GM12878 (cell line): ENCODE results near the gene CAP2.

Experiments used
- CEBPB ChIP-seq, 2 experiments: fragments of 150-350 bp in 1 of 2; IDR thresholded peaks; 2 replicates each; pipeline ENCODE4 v1.6.1; 2012 to 2014; ENCODE audit warnings: low read depth in 2 of 2, low read length in 2 of 2, borderline replicate concordance in 1 of 2, inconsistent platforms in 1 of 2
- GABPA ChIP-seq: IDR thresholded peaks from 2 replicates; pipeline ENCODE4 v1.6.1; 2014; ENCODE audit warnings: antibody characterized with exemption, low read depth, mild to moderate bottlenecking, inconsistent platforms
- NFIC ChIP-seq: IDR thresholded peaks from 2 replicates; pipeline ENCODE4 v1.6.1; 2012; ENCODE audit warnings: low read depth, mild to moderate bottlenecking, inconsistent platforms, low read length, moderate library complexity
- NFYB ChIP-seq: IDR thresholded peaks from 2 replicates; pipeline ENCODE4 v1.6.1; 2011; ENCODE audit warnings: low read depth, mild to moderate bottlenecking, low read length, improper control_type of control experiment, moderate library complexity; ENCODE audit not compliant: insufficient read depth
- POLR2A ChIP-seq: IDR thresholded peaks from 2 replicates; pipeline ENCODE4 v1.6.1; 2011; ENCODE audit warnings: low read depth, mild to moderate bottlenecking, low read length
- POLR2AphosphoS5 ChIP-seq: IDR thresholded peaks from 2 replicates; pipeline ENCODE4 v1.6.1; 2011; ENCODE audit warnings: mild to moderate bottlenecking, low read length, inconsistent platforms
- RAD21 ChIP-seq: IDR thresholded peaks from 2 replicates; pipeline ENCODE4 v1.6.1; 2011; ENCODE audit warnings: mild to moderate bottlenecking, low read depth, low read length, moderate library complexity; ENCODE audit not compliant: insufficient read depth
- RCOR1 ChIP-seq: conservative IDR thresholded peaks from 2 replicates; pipeline ENCODE4 v1.6.1; 2012; ENCODE audit warnings: low read depth, low read length, improper control_type of control experiment
- TCF3 ChIP-seq: IDR thresholded peaks from 2 replicates; pipeline ENCODE4 v1.6.1; 2012; ENCODE audit warnings: low read depth, mild to moderate bottlenecking, low read length, borderline replicate concordance; ENCODE audit not compliant: insufficient read depth
- ZNF24 ChIP-seq: fragments of 450-650 bp; IDR thresholded peaks from 2 replicates; pipeline ENCODE4 v1.6.1; 2017; ENCODE audit warnings: antibody characterized with exemption, mild to moderate bottlenecking
- TF ChIP-seq, protein P1 (sequence below): fragments of 450-650 bp; conservative IDR thresholded peaks from 2 replicates; pipeline ENCODE4 v1.6.1; 2017; ENCODE audit warnings: mild to moderate bottlenecking, moderate library complexity
- TF ChIP-seq, protein P2 (sequence below): fragments of 450-650 bp; formaldehyde crosslinking; IDR thresholded peaks from 2 replicates; pipeline ENCODE4 v1.4.0; 2022; ENCODE audit warnings: mild to moderate bottlenecking, moderate library complexity
- TF ChIP-seq, protein P3 (sequence below), 3 experiments: IDR thresholded peaks in 2 of 3; conservative IDR thresholded peaks in 1 of 3; 2 replicates each; pipeline ENCODE4 v1.5.1; 2011; ENCODE audit warnings: low read depth in 3 of 3, low read length in 3 of 3, mild to moderate bottlenecking in 3 of 3, control low read depth in 2 of 3, moderate library complexity in 2 of 3, inconsistent platforms in 1 of 3, mixed read lengths in 1 of 3; ENCODE audit not compliant: control insufficient read depth in 2 of 3, insufficient read depth in 1 of 3; ENCODE audit errors: extremely low read depth in 1 of 3
- TF ChIP-seq, protein P4 (sequence below): fragments of 450-650 bp; IDR thresholded peaks from 2 replicates; pipeline ENCODE4 v1.6.1; 2017; ENCODE audit warnings: mild to moderate bottlenecking

DNA sequence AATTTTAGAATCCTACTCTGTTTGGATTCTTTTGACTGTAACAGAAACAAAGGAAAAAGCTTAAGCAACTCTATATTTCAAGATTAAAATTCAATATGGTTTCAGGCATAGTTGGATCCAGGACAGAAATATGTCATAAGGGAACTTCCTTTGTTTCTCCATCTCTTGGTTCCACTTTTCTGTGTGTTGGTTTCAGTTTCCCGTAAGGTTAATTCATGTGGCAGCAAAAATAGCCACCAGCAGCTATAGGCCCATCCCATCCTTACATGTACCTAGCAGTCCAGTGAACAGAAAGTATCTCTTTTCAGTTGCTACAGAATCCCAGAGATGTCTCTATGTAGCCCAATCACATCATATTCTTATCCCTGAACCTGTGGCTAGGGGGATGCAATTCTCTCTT, 197.9 kb downstream of the CAP2 start:
- TF ChIP-seq, protein P1, sequence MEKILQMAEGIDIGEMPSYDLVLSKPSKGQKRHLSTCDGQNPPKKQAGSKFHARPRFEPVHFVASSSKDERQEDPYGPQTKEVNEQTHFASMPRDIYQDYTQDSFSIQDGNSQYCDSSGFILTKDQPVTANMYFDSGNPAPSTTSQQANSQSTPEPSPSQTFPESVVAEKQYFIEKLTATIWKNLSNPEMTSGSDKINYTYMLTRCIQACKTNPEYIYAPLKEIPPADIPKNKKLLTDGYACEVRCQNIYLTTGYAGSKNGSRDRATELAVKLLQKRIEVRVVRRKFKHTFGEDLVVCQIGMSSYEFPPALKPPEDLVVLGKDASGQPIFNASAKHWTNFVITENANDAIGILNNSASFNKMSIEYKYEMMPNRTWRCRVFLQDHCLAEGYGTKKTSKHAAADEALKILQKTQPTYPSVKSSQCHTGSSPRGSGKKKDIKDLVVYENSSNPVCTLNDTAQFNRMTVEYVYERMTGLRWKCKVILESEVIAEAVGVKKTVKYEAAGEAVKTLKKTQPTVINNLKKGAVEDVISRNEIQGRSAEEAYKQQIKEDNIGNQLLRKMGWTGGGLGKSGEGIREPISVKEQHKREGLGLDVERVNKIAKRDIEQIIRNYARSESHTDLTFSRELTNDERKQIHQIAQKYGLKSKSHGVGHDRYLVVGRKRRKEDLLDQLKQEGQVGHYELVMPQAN, result no peak
- TF ChIP-seq ZNF24 (no peak), GABPA (no peak), CEBPB (IDR thresholded peaks at IDR 0.05; ENCODE audit: borderline replicate concordance in 1 of 2, low read depth in 2 of 2, low read length in 2 of 2) (no peak), RCOR1 (no peak), POLR2A (no peak), NFYB (no peak), NFIC (no peak), RAD21 (no peak), TCF3 (no peak), POLR2AphosphoS5 (no peak)
- TF ChIP-seq, protein P2, sequence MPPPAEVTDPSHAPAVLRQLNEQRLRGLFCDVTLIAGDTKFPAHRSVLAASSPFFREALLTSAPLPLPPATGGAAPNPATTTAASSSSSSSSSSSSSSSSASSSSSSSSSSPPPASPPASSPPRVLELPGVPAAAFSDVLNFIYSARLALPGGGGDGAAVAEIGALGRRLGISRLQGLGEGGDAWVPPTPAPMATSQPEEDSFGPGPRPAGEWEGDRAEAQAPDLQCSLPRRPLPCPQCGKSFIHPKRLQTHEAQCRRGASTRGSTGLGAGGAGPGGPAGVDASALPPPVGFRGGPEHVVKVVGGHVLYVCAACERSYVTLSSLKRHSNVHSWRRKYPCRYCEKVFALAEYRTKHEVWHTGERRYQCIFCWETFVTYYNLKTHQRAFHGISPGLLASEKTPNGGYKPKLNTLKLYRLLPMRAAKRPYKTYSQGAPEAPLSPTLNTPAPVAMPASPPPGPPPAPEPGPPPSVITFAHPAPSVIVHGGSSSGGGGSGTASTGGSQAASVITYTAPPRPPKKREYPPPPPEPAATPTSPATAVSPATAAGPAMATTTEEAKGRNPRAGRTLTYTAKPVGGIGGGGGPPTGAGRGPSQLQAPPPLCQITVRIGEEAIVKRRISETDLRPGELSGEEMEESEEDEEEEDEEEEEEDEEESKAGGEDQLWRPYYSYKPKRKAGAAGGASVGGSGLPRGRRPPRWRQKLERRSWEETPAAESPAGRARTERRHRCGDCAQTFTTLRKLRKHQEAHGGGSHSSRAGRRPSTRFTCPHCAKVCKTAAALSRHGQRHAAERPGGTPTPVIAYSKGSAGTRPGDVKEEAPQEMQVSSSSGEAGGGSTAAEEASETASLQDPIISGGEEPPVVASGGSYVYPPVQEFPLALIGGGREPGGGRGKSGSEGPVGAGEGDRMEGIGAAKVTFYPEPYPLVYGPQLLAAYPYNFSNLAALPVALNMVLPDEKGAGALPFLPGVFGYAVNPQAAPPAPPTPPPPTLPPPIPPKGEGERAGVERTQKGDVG (CRISPR knock-in tag), result no peak
- TF ChIP-seq, protein P3, sequence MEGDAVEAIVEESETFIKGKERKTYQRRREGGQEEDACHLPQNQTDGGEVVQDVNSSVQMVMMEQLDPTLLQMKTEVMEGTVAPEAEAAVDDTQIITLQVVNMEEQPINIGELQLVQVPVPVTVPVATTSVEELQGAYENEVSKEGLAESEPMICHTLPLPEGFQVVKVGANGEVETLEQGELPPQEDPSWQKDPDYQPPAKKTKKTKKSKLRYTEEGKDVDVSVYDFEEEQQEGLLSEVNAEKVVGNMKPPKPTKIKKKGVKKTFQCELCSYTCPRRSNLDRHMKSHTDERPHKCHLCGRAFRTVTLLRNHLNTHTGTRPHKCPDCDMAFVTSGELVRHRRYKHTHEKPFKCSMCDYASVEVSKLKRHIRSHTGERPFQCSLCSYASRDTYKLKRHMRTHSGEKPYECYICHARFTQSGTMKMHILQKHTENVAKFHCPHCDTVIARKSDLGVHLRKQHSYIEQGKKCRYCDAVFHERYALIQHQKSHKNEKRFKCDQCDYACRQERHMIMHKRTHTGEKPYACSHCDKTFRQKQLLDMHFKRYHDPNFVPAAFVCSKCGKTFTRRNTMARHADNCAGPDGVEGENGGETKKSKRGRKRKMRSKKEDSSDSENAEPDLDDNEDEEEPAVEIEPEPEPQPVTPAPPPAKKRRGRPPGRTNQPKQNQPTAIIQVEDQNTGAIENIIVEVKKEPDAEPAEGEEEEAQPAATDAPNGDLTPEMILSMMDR (IDR thresholded peaks at IDR 0.05 in 2 of 3, conservative IDR thresholded peaks at IDR 0.05 in 1 of 3; ENCODE audit: control insufficient read depth in 2 of 3, extremely low read depth in 1 of 3, insufficient read depth in 1 of 3, low read depth in 3 of 3, low read length in 3 of 3), result no peak
- TF ChIP-seq, protein P4, sequence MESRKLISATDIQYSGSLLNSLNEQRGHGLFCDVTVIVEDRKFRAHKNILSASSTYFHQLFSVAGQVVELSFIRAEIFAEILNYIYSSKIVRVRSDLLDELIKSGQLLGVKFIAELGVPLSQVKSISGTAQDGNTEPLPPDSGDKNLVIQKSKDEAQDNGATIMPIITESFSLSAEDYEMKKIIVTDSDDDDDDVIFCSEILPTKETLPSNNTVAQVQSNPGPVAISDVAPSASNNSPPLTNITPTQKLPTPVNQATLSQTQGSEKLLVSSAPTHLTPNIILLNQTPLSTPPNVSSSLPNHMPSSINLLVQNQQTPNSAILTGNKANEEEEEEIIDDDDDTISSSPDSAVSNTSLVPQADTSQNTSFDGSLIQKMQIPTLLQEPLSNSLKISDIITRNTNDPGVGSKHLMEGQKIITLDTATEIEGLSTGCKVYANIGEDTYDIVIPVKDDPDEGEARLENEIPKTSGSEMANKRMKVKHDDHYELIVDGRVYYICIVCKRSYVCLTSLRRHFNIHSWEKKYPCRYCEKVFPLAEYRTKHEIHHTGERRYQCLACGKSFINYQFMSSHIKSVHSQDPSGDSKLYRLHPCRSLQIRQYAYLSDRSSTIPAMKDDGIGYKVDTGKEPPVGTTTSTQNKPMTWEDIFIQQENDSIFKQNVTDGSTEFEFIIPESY, result no peak
